Measurements from ENCODE around the gene LTBR. TPM values are rescaled to one million over a fixed set of nuclear protein-coding genes. Genes with fewer than 3 reads are reported as not detected.

The LTBR gene
- total and polyA plus RNA-seq, 2 of the 4 experiments (the other 2 are of a cell fraction): 19.7 to 62.5 TPM

GRCh38 chr12:6340745-6341416 is 43.1 kb upstream of the LTBR start:
- Histone ChIP-seq H2AFZ (replicated peaks; ENCODE audit: low read length, poor library complexity) (peak overlapping the region; percentile 91), H3K4me3 (ENCODE audit: insufficient read depth, low read depth, low read length) (peak overlapping the region; percentile 86), H4K5ac (ENCODE audit: low read depth, low read length) (peak overlapping the region; percentile 78), H3K9me1 (ENCODE audit: insufficient read depth, low read length) (peaks cover 40% of the 10 kb centered on the region), H2BK15ac (ENCODE audit: low read depth, low read length) (peak overlapping the region; percentile 86), H3K4ac (ENCODE audit: low read depth, low read length) (peak overlapping the region; percentile 99), H2BK5ac (ENCODE audit: low read depth, low read length, poor library complexity, severe bottlenecking) (peak overlapping the region; percentile 98), H3K4me1 (ENCODE audit: control insufficient read depth, insufficient read depth, low read length) (peaks cover 43% of the 10 kb centered on the region), H3K36me3 (ENCODE audit: control insufficient read depth, insufficient read depth, low read length) (peaks cover 15% of the 10 kb centered on the region; the same call in 1 of the 2 replicates), H3K79me1 (ENCODE audit: low read depth in 1 of 2, low read length in 2 of 2) (peaks cover 6 to 66% of the 10 kb centered on the region in 2 experiments; a peak in 2 of 4 replicates), H3K9ac (ENCODE audit: low read depth, low read length) (peak overlapping the region; percentile 99), H2AK5ac (ENCODE audit: low read depth, low read length) (peak overlapping the region; percentile 98), H4K20me1 (ENCODE audit: insufficient read depth, low read length) (peaks cover 51% of the 10 kb centered on the region), H3K18ac (ENCODE audit: low read depth, low read length) (peak overlapping the region; percentile 90), H3K14ac (replicated peaks; ENCODE audit: low read depth, low read length) (peak overlapping the region; percentile 97), H3K9me3 (ENCODE audit: control insufficient read depth, insufficient read depth, low read length) (no peaks in the 10 kb centered on the region), H2BK20ac (ENCODE audit: low read depth, low read length) (peak overlapping the region; percentile 11; the same call in 1 of the 2 replicates), H3K23ac (ENCODE audit: low read depth, low read length) (peak overlapping the region; percentile 100), H3K56ac (ENCODE audit: extremely low read depth, insufficient read depth, low read length) (peak overlapping the region; percentile 97), H3K27me3 (ENCODE audit: control insufficient read depth, insufficient read depth, low read length) (no peaks in the 10 kb centered on the region), H2AK9ac (replicated peaks; ENCODE audit: low read depth, low read length, poor library complexity) (peak overlapping the region; percentile 98), H4K8ac (ENCODE audit: low read depth in 2 of 2, low read length in 2 of 2) (peak overlapping the region; percentile 94 to 95), H2BK120ac (ENCODE audit: low read depth, low read length) (peak overlapping the region; percentile 82), H3K27ac (ENCODE audit: insufficient read depth, low read length) (peak overlapping the region; percentile 98), H3K4me2 (ENCODE audit: low read depth, low read length) (peak overlapping the region; percentile 96), H4K91ac (ENCODE audit: insufficient read depth, low read depth, low read length) (peak overlapping the region; percentile 98)
- intact Hi-C loops (cut with micrococcal nuclease) (loop anchor here (2.0 kb wide), 1 partner anchor 82 kb away; no protein-coding TSS in a partner anchor), dilution Hi-C loops (cut with HindIII; ENCODE audit: low sequenced_read_pairs, unreplicated experiment) (no loop called here), in situ Hi-C loops (cut with MboI; ENCODE audit: low sequenced_read_pairs) (no loop called here)
- ATAC-seq (ENCODE audit: low read depth) (no peak), DNase-seq (no peak)
- TF ChIP-seq BHLHE40 (IDR thresholded peaks at IDR 0.05; ENCODE audit: low read depth, low read length) (no peak), MAZ (IDR thresholded peaks at IDR 0.05; ENCODE audit: borderline replicate concordance, low read depth, low read length) (no peak), POLR2A (IDR thresholded peaks at IDR 0.05; ENCODE audit: low read depth, low read length) (peak; percentile 46; the same call in 1 of the 2 replicates), MXI1 (IDR thresholded peaks at IDR 0.05; ENCODE audit: borderline replicate concordance, low read depth, low read length) (0 out of 2 replicates have a peak, but pooled peaks have one; percentile 4)
- ChIA-PET POLR2A (ENCODE audit: unreplicated experiment) (no interaction called here), CTCF (interaction anchor here (1.2 kb wide), 1 partner anchor 14 kb away, joined by 4 read pairs; no protein-coding TSS in a partner anchor)
- WGBS, 2 experiments (ENCODE audit: extremely low coverage in 2 of 2, insufficient read length in 1 of 2): 0% methylated on average over 5 of the region's 15 CpGs; no CpG with 5 or more reads in 1 of the 2 experiments
- no TSS peak for BruUV-seq (replicated peaks)
